CD4-positive, alpha-beta T cell treated with Interleukin-17A for 1 hour (primary cell): Measurements from ENCODE around the gene HARS2.
"Not testable (repeated sequence)": the region's sequence is repeated elsewhere in the genome, so short reads cannot be mapped to it uniquely, and the experiment has no call there.

ENCODE experiments used
- DNase-seq: peaks from one replicate; pipeline ENCODE4 v3.0.0-alpha.2; 2020

The HARS2 gene

GRCh38 chr5:140690941-140691924 lies at the start of gene HARS2, which contains the start of gene HARS1:
Gene HARS2 (plus strand): TSS chr5:140691455. CDS start chr5:140691649, 194 bp downstream.
Gene HARS1 (minus strand): TSS chr5:140691370. CDS start chr5:140691304, 66 bp downstream.
- DNase-seq, result peak; percentile 89

- no peak for DNase-seq
Measured at GRCh38 chr5:140641716-140642115, 49.5 kb upstream of the HARS2 start.

- no peak for DNase-seq
Measured at GRCh38 chr5:140642718-140643117, 48.5 kb upstream of the HARS2 start.

GRCh38 chr5:140647042-140647419 lies 44.2 kb upstream of the HARS2 start:
- DNase-seq, result no peak

GRCh38 chr5:140658870-140659269 lies 32.4 kb upstream of the HARS2 start:
- no peak for DNase-seq

- not testable (repeated sequence) for DNase-seq
Measured at GRCh38 chr5:140660371-140660770, 30.9 kb upstream of the HARS2 start.

- no peak for DNase-seq
Measured at GRCh38 chr5:140664030-140664358, 27.3 kb upstream of the HARS2 start.

- peak; percentile 95 for DNase-seq
Measured at GRCh38 chr5:140664359-140665119, 26.7 kb upstream of the HARS2 start, which contains the start of gene WDR55. Gene WDR55 (plus strand): TSS chr5:140664904. CDS start chr5:140664913, 9 bp downstream.

GRCh38 chr5:140671035-140671434 lies 20.2 kb upstream of the HARS2 start:
- not testable (repeated sequence) for DNase-seq

GRCh38 chr5:140671472-140672125 lies 19.7 kb upstream of the HARS2 start:
- no peak for DNase-seq

- DNase-seq, result no peak
Measured at GRCh38 chr5:140672455-140673186, 18.6 kb upstream of the HARS2 start.

GRCh38 chr5:140673187-140673976 lies 17.9 kb upstream of the HARS2 start, which contains the start of gene DND1:
Gene DND1 (minus strand): TSS chr5:140673576. CDS start chr5:140673542, 34 bp downstream.
- DNase-seq, result no peak

GRCh38 chr5:140674211-140674610 lies 17.0 kb upstream of the HARS2 start:
- no peak for DNase-seq

- DNase-seq, result no peak
Measured at GRCh38 chr5:140674629-140675028, 16.6 kb upstream of the HARS2 start.

- no peak for DNase-seq
Measured at GRCh38 chr5:140677947-140678346, 13.3 kb upstream of the HARS2 start.

GRCh38 chr5:140678993-140679392 lies 12.3 kb upstream of the HARS2 start:
- no peak for DNase-seq

- no peak for DNase-seq
Measured at GRCh38 chr5:140690376-140690932, 801 bp upstream of the HARS2 start.

GRCh38 chr5:140694276-140694675 lies 3.0 kb downstream of the HARS2 start:
- no peak for DNase-seq

- no peak for DNase-seq
Measured at GRCh38 chr5:140696891-140697492, 5.7 kb downstream of the HARS2 start.
